GM10266 (cell line): ENCODE results near the gene ANKRD44.

Source experiments
- DNase-seq: peaks from one replicate; pipeline ENCODE4 v3.0.0; 2012; ENCODE audit errors: extremely low spot score
- TF ChIP-seq, protein P1 (sequence below): IDR thresholded peaks from 2 replicates; pipeline ENCODE4 v1.5.1; 2012; ENCODE audit warnings: mild to moderate bottlenecking, low read depth; ENCODE audit not compliant: control insufficient read depth, insufficient read depth; ENCODE audit errors: missing control alignments

ANKRD44 gene

DNA sequence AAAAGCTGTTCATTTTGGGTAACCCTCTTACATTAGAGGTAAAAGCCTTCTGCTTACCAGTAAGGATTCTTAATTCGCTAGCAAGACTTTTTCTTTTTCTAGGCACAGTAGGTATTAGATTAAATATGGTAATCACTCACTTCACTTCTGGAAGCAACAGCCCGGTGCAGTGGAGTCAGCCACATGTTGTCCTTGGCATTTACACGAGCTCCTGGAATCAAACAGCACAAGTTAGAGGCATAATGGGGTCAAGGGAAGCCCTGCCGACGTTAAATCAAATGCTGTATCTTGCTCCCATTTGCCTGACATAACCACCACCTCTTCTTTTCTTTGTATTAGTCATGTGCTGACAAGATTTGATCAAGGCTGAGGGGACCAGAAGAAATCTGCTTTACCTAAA lies 174.1 kb downstream of the ANKRD44 start:
- TF ChIP-seq, protein P1, sequence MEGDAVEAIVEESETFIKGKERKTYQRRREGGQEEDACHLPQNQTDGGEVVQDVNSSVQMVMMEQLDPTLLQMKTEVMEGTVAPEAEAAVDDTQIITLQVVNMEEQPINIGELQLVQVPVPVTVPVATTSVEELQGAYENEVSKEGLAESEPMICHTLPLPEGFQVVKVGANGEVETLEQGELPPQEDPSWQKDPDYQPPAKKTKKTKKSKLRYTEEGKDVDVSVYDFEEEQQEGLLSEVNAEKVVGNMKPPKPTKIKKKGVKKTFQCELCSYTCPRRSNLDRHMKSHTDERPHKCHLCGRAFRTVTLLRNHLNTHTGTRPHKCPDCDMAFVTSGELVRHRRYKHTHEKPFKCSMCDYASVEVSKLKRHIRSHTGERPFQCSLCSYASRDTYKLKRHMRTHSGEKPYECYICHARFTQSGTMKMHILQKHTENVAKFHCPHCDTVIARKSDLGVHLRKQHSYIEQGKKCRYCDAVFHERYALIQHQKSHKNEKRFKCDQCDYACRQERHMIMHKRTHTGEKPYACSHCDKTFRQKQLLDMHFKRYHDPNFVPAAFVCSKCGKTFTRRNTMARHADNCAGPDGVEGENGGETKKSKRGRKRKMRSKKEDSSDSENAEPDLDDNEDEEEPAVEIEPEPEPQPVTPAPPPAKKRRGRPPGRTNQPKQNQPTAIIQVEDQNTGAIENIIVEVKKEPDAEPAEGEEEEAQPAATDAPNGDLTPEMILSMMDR, result no peak

DNA sequence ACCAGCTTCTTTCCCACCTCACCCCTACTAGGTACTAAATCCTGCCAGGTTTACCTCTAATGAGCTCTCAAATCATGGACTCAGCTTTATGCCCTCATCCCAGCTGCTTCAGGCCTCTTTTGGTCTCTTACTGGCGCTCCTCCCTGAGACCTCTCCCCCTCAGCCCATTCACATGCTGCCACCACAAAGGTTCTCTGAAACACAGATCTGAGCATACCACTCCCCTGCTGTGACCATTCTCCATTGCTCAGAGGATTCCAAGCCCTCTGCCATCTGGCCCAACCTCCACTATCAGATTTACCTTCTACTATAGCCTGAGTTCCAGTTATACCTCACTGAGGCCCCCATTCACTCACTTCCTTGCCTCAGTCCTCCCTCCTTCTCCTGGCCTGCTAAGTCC lies 174.8 kb downstream of the ANKRD44 start:
- TF ChIP-seq, protein P1, result no peak
- DNase-seq, result no peak

More for the DNA sequence above, 174.1 kb downstream of the ANKRD44 start:
- no peak for DNase-seq

DNA sequence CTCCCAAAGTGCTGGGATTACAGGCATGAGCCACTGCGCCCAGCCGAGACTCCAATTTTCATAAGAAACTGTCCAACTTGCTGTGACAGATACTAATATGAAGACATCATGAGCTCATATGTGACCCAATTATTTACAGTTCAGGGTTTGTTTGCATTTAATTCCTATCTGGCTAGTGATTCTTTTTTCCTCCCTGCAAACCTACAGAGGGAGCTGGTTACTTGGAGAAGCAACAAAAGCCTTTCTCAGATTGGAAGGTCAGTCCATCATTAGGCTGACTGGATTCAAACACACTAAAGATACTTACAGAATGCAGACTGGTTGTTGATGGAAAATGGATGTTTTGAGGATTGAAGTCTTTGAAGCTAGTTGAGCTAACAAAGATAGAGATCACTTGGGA lies 176.4 kb downstream of the ANKRD44 start:
- TF ChIP-seq, protein P1, result no peak
- no peak for DNase-seq

DNA sequence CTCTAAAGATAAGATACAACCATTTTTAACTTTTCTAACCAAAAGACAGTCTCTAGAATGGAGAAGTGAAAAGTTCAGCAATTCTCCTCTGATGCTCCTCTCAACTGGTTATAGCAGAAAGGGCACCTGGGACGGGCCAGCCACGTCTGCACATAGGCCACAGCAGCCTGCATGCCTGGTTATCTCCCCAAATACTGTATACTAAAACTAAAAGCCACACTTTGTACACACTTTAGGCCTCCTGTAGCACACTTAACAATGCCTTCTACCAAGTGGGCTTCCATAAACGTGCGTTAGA lies 179.1 kb downstream of the ANKRD44 start:
- TF ChIP-seq, protein P1, result no peak
- peak; percentile 43 for DNase-seq

DNA sequence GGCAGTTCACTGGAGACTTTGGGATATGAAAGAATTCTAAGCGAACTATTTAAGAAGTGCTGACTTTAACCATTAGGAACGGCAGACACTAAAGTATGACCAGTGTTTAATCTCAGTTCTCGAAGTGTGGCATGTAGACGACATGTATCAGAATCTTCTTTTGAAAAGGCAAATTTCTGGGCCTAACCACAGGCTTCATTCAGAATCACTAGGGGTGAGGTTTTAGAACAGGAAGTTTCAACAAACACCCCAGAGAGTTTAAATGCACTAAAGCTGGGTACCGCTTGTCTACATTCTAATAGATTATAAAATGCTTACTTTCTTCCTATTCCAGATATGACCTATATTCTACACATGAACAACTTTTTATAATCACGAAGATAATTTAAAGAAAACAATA lies 180.3 kb downstream of the ANKRD44 start:
- TF ChIP-seq, protein P1, result no peak
- peak; percentile 50 for DNase-seq

DNA sequence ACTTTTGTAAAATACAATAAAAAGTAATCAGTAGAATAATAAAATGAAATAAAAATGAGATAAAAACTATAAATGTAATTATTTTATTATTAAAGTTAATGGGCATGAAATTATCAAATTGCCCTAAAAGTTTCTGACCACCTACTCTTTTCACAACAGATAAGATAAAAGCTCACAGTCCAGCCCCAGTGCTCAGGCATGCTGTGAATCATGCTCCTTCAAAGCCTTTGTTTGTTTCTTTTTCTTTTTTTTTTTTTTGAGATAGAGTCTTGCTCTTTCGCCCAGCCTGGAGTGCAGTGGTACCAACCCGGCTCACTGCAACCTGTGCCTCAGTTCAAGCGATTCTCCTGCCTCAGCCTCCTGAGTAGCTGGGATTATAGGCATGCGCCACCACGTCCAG lies 181.7 kb downstream of the ANKRD44 start:
- DNase-seq, result no peak
- TF ChIP-seq, protein P1, result no peak

DNA sequence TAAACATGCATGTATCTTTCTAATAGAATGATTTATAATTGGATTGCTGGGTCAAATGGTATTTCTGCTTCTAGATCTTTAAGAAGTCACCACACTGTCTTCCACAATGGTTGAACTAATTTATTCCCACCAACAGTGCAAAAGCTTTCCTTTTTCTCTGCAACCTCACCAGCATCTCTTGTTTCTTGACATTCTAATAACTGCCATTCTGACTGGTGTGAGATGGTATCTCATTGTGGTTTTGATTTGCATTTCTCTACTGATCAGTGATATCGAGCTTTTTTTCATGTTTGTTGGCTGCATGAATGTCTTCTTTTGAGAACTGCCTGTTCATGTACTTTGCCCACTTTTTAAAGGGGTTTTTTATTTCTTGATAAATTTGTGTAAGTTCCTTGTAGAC lies 182.5 kb downstream of the ANKRD44 start:
- TF ChIP-seq, protein P1, result no peak
- no peak for DNase-seq
